Lower leg skin (tissue), 4 donors: ENCODE measurements around the gene CMTM4. TPM values are rescaled to one million over a fixed set of nuclear protein-coding genes. Genes with fewer than 3 reads are reported as not detected.

Experiments
- DNase-seq, 2 donors: peaks; one replicate each; pipeline ENCODE4 v3.0.0-alpha.2; 2019; ENCODE audit warnings: low spot score in 2 of 2
- H3K4me3 ChIP-seq: fragments of 200-600 bp; sonication (generic); 2 replicates; pipeline ENCODE4 v1.5.1; 2017; ENCODE audit warnings: mild to moderate bottlenecking, low read depth; ENCODE audit not compliant: poor library complexity, severe bottlenecking
- CTCF ChIP-seq, 3 donors: fragments of 450-650 bp; IDR thresholded peaks; one replicate each; pipeline ENCODE4 v1.5.1; 2016; ENCODE audit warnings: antibody characterized with exemption in 3 of 3, mild to moderate bottlenecking in 3 of 3, moderate library complexity in 2 of 3
- POLR2A ChIP-seq, 2 donors: fragments of 450-650 bp; IDR thresholded peaks; one replicate each; pipeline ENCODE4 v1.6.1; 2016 to 2017; ENCODE audit warnings: antibody characterized with exemption in 2 of 2, mild to moderate bottlenecking in 1 of 2, moderate library complexity in 1 of 2
- WGBS, 2 donors: methylation state at CpG; one replicate each; pipeline ENCODE4 v1.1.5; 2018; 5-methylcytosine and 5-hydroxymethylcytosine counted together
- intact Hi-C: fragments of 100-400 bp; cut with DNase I; formaldehyde crosslinking; loops from one replicate; pipeline ENCODE4 v1.15.0; 2023; ENCODE audit warnings: low total_unique reads
- total RNA-seq, 4 donors: library from RNA; depleted of rRNA; stranded (reverse); fragments of >200 nt; gene quantifications; one replicate each; pipeline ENCODE4 v1.1.0, GENCODE V29; 2016

Gene CMTM4
- total RNA-seq, 4 donors from 2014 or later, result 11.1 to 30.2 (median 22.5) TPM

GRCh38 chr16:66660422-66661209 lies 35.9 kb downstream of the CMTM4 start:
- intact Hi-C loops, result no loop called here

GRCh38 chr16:66658860-66659190 lies 37.7 kb downstream of the CMTM4 start:
- H3K4me3 ChIP-seq, result no peak overlapping the region
- intact Hi-C loops, result no loop called here
- no peak for TF ChIP-seq CTCF (IDR thresholded peaks at IDR 0.05)
- no peak for TF ChIP-seq POLR2A (IDR thresholded peaks at IDR 0.05)
- DNase-seq, result no peak
- WGBS, 2 donors, result 95 to 96% methylated on average over 5 of the region's 5 CpGs

More at GRCh38 chr16:66660422-66661209, 35.9 kb downstream of the CMTM4 start:
- DNase-seq, result peak; percentile 43 to 89
- 5 to 13% methylated on average over 9 of the region's 9 CpGs for WGBS, 2 donors
- no peak overlapping the region for H3K4me3 ChIP-seq
- TF ChIP-seq POLR2A (IDR thresholded peaks at IDR 0.05) (no peak), CTCF (IDR thresholded peaks at IDR 0.05) (no peak)

GRCh38 chr16:66658143-66658859 lies 38.2 kb downstream of the CMTM4 start:
- 72 to 86% methylated on average over 6 of the region's 6 CpGs for whole genome bisulfite sequencing, 2 donors
- intact Hi-C loops, result no loop called here
- no peak overlapping the region for H3K4me3 ChIP-seq
- TF ChIP-seq CTCF (IDR thresholded peaks at IDR 0.05) (no peak), POLR2A (IDR thresholded peaks at IDR 0.05) (no peak)
- no peak for DNase-seq

GRCh38 chr16:66656547-66656946 lies 40.0 kb downstream of the CMTM4 start:
- intact Hi-C loops, result no loop called here
- TF ChIP-seq POLR2A (IDR thresholded peaks at IDR 0.05) (no peak), CTCF (IDR thresholded peaks at IDR 0.05) (no peak)
- 91 to 96% methylated on average over 3 of the region's 3 CpGs for WGBS, 2 donors
- no peak overlapping the region for H3K4me3 ChIP-seq
- DNase-seq, result no peak

GRCh38 chr16:66653581-66654350 lies 42.8 kb downstream of the CMTM4 start:
- DNase-seq, result no peak
- WGBS, 2 donors, result 68 to 77% methylated on average over 6 of the region's 6 CpGs
- intact Hi-C loops, result no loop called here

More at GRCh38 chr16:66653581-66654350, 42.8 kb downstream of the CMTM4 start:
- no peak overlapping the region for H3K4me3 ChIP-seq
- TF ChIP-seq CTCF (IDR thresholded peaks at IDR 0.05) (no peak), POLR2A (IDR thresholded peaks at IDR 0.05) (no peak)
